Trophoblast cell (in vitro differentiated cells and primary cell): ENCODE data around the gene WNT3A.

Source experiments
- DNase-seq, 2 donors: peaks; one replicate each; pipeline ENCODE4 v3.0.0-alpha.2; 2016
- H2AFZ ChIP-seq: 2 replicates; pipeline ENCODE4 v1.6.1; 2013; ENCODE audit warnings: low read length, moderate library complexity, mild to moderate bottlenecking; ENCODE audit not compliant: insufficient read depth, poor library complexity
- H2AK5ac ChIP-seq: 2 replicates; pipeline ENCODE4 v1.6.1; 2013; ENCODE audit warnings: mild to moderate bottlenecking, low read length
- H2BK120ac ChIP-seq: 2 replicates; pipeline ENCODE4 v1.6.1; 2013; ENCODE audit warnings: low read length, mild to moderate bottlenecking, moderate library complexity; ENCODE audit not compliant: insufficient read depth, poor library complexity
- H2BK12ac ChIP-seq: 2 replicates; pipeline ENCODE4 v1.6.1; 2013; ENCODE audit warnings: mild to moderate bottlenecking, low read length, moderate library complexity
- H2BK5ac ChIP-seq: 2 replicates; pipeline ENCODE4 v1.6.1; 2013; ENCODE audit warnings: low read length, low read depth, moderate library complexity, mild to moderate bottlenecking; ENCODE audit not compliant: poor library complexity
- H3K14ac ChIP-seq: 2 replicates; pipeline ENCODE4 v1.6.1; 2013; ENCODE audit warnings: mild to moderate bottlenecking, low read length
- H3K18ac ChIP-seq: 2 replicates; pipeline ENCODE4 v1.6.1; 2013; ENCODE audit warnings: mild to moderate bottlenecking, low read length
- H3K23ac ChIP-seq: 2 replicates; pipeline ENCODE4 v1.6.1; 2013; ENCODE audit warnings: low read length
- H3K27ac ChIP-seq: 2 replicates; pipeline ENCODE4 v1.5.1; 2013; ENCODE audit warnings: low read depth, mild to moderate bottlenecking, inconsistent platforms, low read length, moderate library complexity
- H3K27me3 ChIP-seq: 2 replicates; pipeline ENCODE4 v1.6.1; 2013; ENCODE audit warnings: inconsistent platforms, mild to moderate bottlenecking, low read length, moderate library complexity; ENCODE audit not compliant: insufficient read depth
- H3K36me3 ChIP-seq, 2 experiments: 1 replicate in 1 of 2; 2 replicates in 1 of 2; pipeline ENCODE4 v1.6.1; 2013; ENCODE audit warnings: low read length in 2 of 2, mild to moderate bottlenecking in 2 of 2, moderate library complexity in 1 of 2; ENCODE audit not compliant: insufficient read depth in 2 of 2, control insufficient read depth in 1 of 2
- H3K4ac ChIP-seq: 2 replicates; pipeline ENCODE4 v1.6.1; 2013; ENCODE audit warnings: low read depth, mild to moderate bottlenecking, low read length, moderate library complexity
- H3K4me1 ChIP-seq, 2 experiments: 1 replicate in 1 of 2; 2 replicates in 1 of 2; pipeline ENCODE4 v1.6.1; 2013; ENCODE audit warnings: low read length in 2 of 2, mild to moderate bottlenecking in 2 of 2, moderate library complexity in 1 of 2; ENCODE audit not compliant: insufficient read depth in 2 of 2, control insufficient read depth in 1 of 2
- H3K4me2 ChIP-seq: 2 replicates; pipeline ENCODE4 v1.6.1; 2013; ENCODE audit warnings: inconsistent platforms, mild to moderate bottlenecking, low read length, moderate library complexity
- H3K4me3 ChIP-seq: 2 replicates; pipeline ENCODE4 v1.5.1; 2013; ENCODE audit warnings: mild to moderate bottlenecking, low read depth, low read length, inconsistent platforms
- H3K79me1 ChIP-seq: one replicate; pipeline ENCODE4 v1.6.1; 2013; ENCODE audit warnings: low read length
- H3K79me2 ChIP-seq: 2 replicates; pipeline ENCODE4 v1.6.1; 2013; ENCODE audit warnings: low read length, mild to moderate bottlenecking; ENCODE audit not compliant: control insufficient read depth, insufficient read depth, poor library complexity
- H3K9ac ChIP-seq: 2 replicates; pipeline ENCODE4 v1.6.1; 2013; ENCODE audit warnings: mild to moderate bottlenecking, low read length
- H3K9me3 ChIP-seq: 2 replicates; pipeline ENCODE4 v1.6.1; 2013; ENCODE audit warnings: low read depth, mild to moderate bottlenecking, control low read depth, inconsistent platforms, low read length; ENCODE audit not compliant: insufficient read depth
- H4K12ac ChIP-seq: 2 replicates; pipeline ENCODE4 v1.6.1; 2013; ENCODE audit warnings: low read depth, mild to moderate bottlenecking, low read length, moderate library complexity
- H4K8ac ChIP-seq: 2 replicates; pipeline ENCODE4 v1.6.1; 2013; ENCODE audit warnings: low read depth, mild to moderate bottlenecking, low read length, moderate library complexity
- H4K91ac ChIP-seq: one replicate; pipeline ENCODE4 v1.6.1; 2013; ENCODE audit warnings: low read depth, mild to moderate bottlenecking, low read length, moderate library complexity
- WGBS: extraction: QIAGEN DNeasy Blood & Tissue Kit; methylation state at CpG from one replicate; pipeline ENCODE4 v1.1.7; 2013; ENCODE audit warnings: missing lambda C conversion rate; ENCODE audit not compliant: insufficient read length, insufficient coverage; ENCODE audit errors: extremely low coverage; 5-methylcytosine and 5-hydroxymethylcytosine counted together

The WNT3A gene

DNA sequence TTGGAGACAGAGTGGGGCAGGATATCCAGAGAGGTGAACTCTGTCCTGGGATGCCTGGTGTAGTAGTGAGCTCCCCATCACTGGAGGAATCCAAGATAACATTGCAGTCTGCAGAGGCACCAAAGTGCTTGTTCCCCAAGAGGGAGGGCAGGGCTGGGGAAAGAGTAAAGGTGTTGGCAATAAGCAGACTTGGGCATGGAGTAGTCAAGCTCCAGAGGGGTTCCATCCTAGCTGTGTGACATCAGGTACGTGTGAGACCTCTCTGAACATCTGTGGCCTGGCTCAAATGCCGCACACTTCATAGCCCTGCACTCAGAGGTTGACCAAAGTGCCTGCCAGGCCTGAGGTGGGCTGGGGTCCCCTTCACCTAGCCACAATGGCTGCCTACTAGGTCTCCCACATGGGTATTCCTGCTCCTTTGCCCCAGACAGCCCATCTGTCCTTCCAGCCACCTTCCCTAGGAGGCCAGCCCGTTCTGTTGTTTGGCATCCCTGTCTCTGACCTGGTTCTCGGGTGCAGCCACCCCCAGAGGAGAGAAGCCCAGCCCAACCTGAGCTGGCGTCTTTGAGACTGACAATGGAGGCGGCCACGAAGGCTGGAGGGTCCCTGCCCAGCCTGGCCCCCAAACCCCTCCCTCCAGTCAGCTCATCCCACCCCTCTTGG is 72.9 kb downstream of the WNT3A start:
- H4K8ac ChIP-seq: no peak overlapping the region
- no peak overlapping the region for H3K9ac ChIP-seq
- no peak overlapping the region for H3K4me3 ChIP-seq
- no peak overlapping the region for H3K18ac ChIP-seq
- peaks cover 3% of the 10 kb centered on the region for H3K27me3 ChIP-seq
- peaks cover 25% of the 10 kb centered on the region for H3K79me2 ChIP-seq
- no CpG with 5 or more reads among the region's 7 CpGs for WGBS
- H3K27ac ChIP-seq: no peak overlapping the region
- H2BK12ac ChIP-seq: no peak overlapping the region
- H4K91ac ChIP-seq: no peak overlapping the region
- peaks cover 15% of the 10 kb centered on the region for H3K79me1 ChIP-seq
- no peak overlapping the region for H3K4me2 ChIP-seq
- H3K4me1 ChIP-seq: peaks cover 7 to 20% of the 10 kb centered on the region in 2 experiments
- H3K14ac ChIP-seq: no peak overlapping the region
- H3K9me3 ChIP-seq: no peaks in the 10 kb centered on the region
- no peak overlapping the region for H3K4ac ChIP-seq
- no peak overlapping the region for H2BK5ac ChIP-seq
- DNase-seq: no peak
- H2AFZ ChIP-seq: no peak overlapping the region
- peaks cover under 1 to 8% of the 10 kb centered on the region in 2 experiments for H3K36me3 ChIP-seq
- no peak overlapping the region for H3K23ac ChIP-seq
- no peak overlapping the region for H2AK5ac ChIP-seq
- no peak overlapping the region for H4K12ac ChIP-seq
- H2BK120ac ChIP-seq: no peak overlapping the region

DNA sequence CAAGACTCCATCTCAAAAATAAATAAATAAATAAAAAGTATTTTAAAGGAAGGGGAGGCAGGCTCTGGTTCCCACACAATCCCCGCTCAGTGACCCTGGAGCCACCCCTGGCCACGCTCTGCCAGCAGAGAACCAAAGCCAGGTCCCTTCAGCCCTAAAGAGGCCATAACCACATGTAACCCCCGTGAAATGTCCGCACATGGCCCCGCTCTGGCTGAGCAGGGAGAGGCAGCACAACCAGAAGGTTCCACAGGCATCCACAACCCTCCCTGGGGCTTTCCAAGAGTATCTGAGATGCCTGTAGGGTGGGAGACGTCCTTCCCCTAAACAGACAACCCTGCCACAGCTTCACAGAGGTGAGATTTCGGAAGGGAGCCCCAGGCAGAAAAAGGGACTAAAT is 74.3 kb downstream of the WNT3A start:
- no peak overlapping the region for H3K27ac ChIP-seq
- WGBS: no CpG with 5 or more reads among the region's 7 CpGs

DNA sequence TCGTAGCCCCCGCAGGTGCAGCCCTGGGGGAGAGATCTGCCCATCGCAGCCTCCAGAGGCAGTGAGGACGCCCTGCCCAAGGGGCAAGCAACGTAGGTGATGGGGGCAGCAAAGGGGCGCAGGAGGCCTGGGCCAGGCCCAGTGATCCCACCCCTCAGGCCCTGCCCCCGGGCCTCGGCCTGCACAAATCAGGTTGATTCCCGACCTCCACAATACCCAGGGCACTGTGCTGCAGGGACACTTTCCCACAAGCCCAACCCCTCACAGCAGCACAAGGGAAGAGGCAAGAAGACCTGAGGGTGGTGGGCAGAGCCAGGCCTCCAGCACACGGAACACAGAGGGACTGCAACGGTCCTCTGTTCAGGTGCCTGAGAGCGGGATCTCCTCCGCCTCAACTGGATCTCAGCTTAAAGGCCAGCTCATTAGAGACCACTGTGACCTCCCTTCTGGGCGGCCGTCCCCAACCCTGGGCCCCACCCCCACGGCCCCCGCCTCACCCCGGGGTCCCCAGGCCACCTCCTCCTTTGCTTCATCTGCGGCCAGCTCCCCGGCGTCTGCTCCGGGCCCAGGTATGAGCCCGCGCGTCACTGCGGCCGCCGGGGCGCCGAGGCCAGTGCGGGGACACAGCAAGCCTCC is 74.9 kb downstream of the WNT3A start:
- Histone ChIP-seq H2BK12ac (peak overlapping the region; percentile 6), H2BK5ac (peak overlapping the region; percentile 75), H3K14ac (peak overlapping the region; percentile 98), H4K12ac (peak overlapping the region; percentile 99), H3K36me3 (peaks cover 4 to 9% of the 10 kb centered on the region in 2 experiments), H3K23ac (no peak overlapping the region), H3K9ac (peak overlapping the region; percentile 83), H3K27ac (peak overlapping the region; percentile 30), H3K4me3 (peak overlapping the region; percentile 90), H3K79me2 (peaks cover 41% of the 10 kb centered on the region), H2AK5ac (peak overlapping the region; percentile 93), H3K27me3 (peaks cover 3% of the 10 kb centered on the region), H4K8ac (peak overlapping the region; percentile 99), H3K4ac (peak overlapping the region; percentile 98), H3K4me1 (peaks cover 17 to 34% of the 10 kb centered on the region in 2 experiments), H4K91ac (peak overlapping the region; percentile 98), H3K79me1 (peaks cover 15% of the 10 kb centered on the region), H2BK120ac (peak overlapping the region; percentile 97), H2AFZ (peak overlapping the region; percentile 98), H3K18ac (peak overlapping the region; percentile 91), H3K9me3 (no peaks in the 10 kb centered on the region), H3K4me2 (peak overlapping the region; percentile 94)
- DNase-seq: peak in 1 of 2 donors; percentile 26
- WGBS: no CpG with 5 or more reads among the region's 31 CpGs

More for the DNA sequence above, 74.3 kb downstream of the WNT3A start:
- no peaks in the 10 kb centered on the region for H3K9me3 ChIP-seq
- H3K79me1 ChIP-seq: peaks cover 15% of the 10 kb centered on the region
- H2BK120ac ChIP-seq: no peak overlapping the region
- H3K18ac ChIP-seq: no peak overlapping the region
- H3K4me2 ChIP-seq: peak overlapping the region; percentile 94
- peaks cover 3% of the 10 kb centered on the region for H3K27me3 ChIP-seq
- H2BK5ac ChIP-seq: no peak overlapping the region
- peak overlapping the region; percentile 93 for H2AK5ac ChIP-seq
- H3K4ac ChIP-seq: peak overlapping the region; percentile 85
- DNase-seq: no peak
- no peak overlapping the region for H2BK12ac ChIP-seq
- H3K36me3 ChIP-seq: peaks cover 4 to 9% of the 10 kb centered on the region in 2 experiments
- no peak overlapping the region for H4K8ac ChIP-seq
- peak overlapping the region; percentile 84 for H3K14ac ChIP-seq
- H3K79me2 ChIP-seq: peaks cover 38% of the 10 kb centered on the region
- H3K4me1 ChIP-seq: peaks cover 17 to 34% of the 10 kb centered on the region in 2 experiments
- no peak overlapping the region for H4K12ac ChIP-seq
- no peak overlapping the region for H3K23ac ChIP-seq
- H3K4me3 ChIP-seq: no peak overlapping the region
- no peak overlapping the region for H4K91ac ChIP-seq
- no peak overlapping the region for H3K9ac ChIP-seq
- no peak overlapping the region for H2AFZ ChIP-seq

DNA sequence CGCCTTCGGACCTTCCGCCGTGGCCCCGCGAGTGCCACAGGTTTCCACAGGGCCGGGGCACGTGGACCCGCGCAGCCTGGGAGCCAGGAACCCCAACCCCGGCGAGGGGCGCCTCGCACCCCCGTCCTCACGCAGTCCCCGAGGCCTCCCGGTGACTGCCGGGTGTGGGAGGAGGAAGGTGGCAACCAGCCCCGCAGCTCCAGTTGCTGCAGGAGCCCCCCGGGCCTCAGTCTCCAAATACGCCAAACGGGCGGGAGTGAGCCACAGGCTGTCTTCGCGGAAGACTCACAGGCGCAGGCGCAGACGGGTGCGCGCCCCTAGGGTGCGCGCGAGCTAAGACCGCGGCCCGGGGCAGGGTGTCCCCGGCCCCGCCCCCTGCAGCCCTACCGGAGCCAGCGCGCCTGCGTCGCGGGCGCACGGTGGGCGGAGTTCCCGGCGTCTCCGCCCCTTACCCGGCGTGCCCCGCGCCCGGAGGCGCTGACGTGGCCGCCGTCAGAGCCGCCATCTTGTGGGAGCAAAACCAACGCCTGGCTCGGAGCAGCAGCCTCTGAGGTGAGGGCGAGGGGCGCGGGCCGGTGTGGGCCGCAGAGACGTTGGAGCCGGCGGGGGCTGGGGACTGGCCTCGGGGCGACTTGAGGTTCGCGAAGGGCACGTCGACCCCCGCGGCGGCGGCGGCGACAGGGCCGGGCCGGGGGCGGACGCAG is 75.6 kb downstream of the WNT3A start, which contains the start of gene ARF1:
Gene ARF1, plus strand, starts transcription at position 495 of the 704 bp plus-strand sequence. CDS start 14,407 bp downstream, outside the sequence.
- Histone ChIP-seq H3K14ac (peak within 1 kb of the TSS; percentile 98), H3K4me3 (peak within 1 kb of the TSS; percentile 96), H2AK5ac (peak within 1 kb of the TSS; percentile 93), H2BK5ac (peak within 1 kb of the TSS; percentile 89), H3K9ac (peak within 1 kb of the TSS; percentile 83), H4K91ac (peak within 1 kb of the TSS; percentile 98), H2BK120ac (peak within 1 kb of the TSS; percentile 97), H3K4me1 (peaks cover 17 to 35% of the 10 kb centered on the region in 2 experiments), H3K4me2 (peak within 1 kb of the TSS; percentile 94), H4K8ac (peak within 1 kb of the TSS; percentile 99), H3K36me3 (peaks cover 4 to 9% of the 10 kb centered on the region in 2 experiments), H3K9me3 (no peaks in the 10 kb centered on the region), H3K18ac (peak within 1 kb of the TSS; percentile 91), H3K27ac (peak within 1 kb of the TSS; percentile 78), H3K79me2 (peaks cover 43% of the 10 kb centered on the region), H3K27me3 (peaks cover 3% of the 10 kb centered on the region), H3K4ac (peak within 1 kb of the TSS; percentile 100), H3K79me1 (peaks cover 15% of the 10 kb centered on the region), H3K23ac (no peak within 1 kb of the TSS), H2AFZ (peak within 1 kb of the TSS; percentile 98), H2BK12ac (peak within 1 kb of the TSS; percentile 6), H4K12ac (peak within 1 kb of the TSS; percentile 99)
- no CpG with 5 or more reads among the region's 87 CpGs for WGBS
- DNase-seq: peak; percentile 90 to 97
